ENCODE results near the gene TESK2. TPM values are rescaled to one million over a fixed set of nuclear protein-coding genes. Genes with fewer than 3 reads are reported as not detected.

The TESK2 gene
- total and polyA plus RNA-seq, 12 donors: 1.1 to 21.4 (median 3.6) TPM

- WGBS, 4 donors: 17 to 30% (median 21%) methylated on average over 1 of the region's 1 CpG
- TF ChIP-seq POLR2A (IDR thresholded peaks at IDR 0.05) (no peak), CTCF (IDR thresholded peaks at IDR 0.05) (no peak)
- peaks cover 0 to 17% of the 10 kb centered on the region in 2 donors for H3K36me3 ChIP-seq (replicated peaks in 1 of 2)
- DNase-seq: no peak
- H3K9me3 ChIP-seq (replicated peaks in 1 of 3): no peaks in the 10 kb centered on the region
- peak overlapping the region in 4 of 5 donors; percentile 50 to 67 (median 54) for H3K27ac ChIP-seq
- H3K4me1 ChIP-seq (replicated peaks in 1 of 2): peaks cover 11 to 16% of the 10 kb centered on the region in 2 donors
- no peaks in the 10 kb centered on the region for H3K27me3 ChIP-seq
- intact Hi-C loops (cut with DNase I): loop anchor here in 1 of 2 donors (10.0 kb wide), 1 partner anchor 216 kb away; no protein-coding TSS in a partner anchor
- no peak overlapping the region for H3K4me3 ChIP-seq
Observed at GRCh38 chr1:45348609-45348965, 142.4 kb downstream of the TESK2 start.

- H3K27ac ChIP-seq: peak overlapping the region in 3 of 5 donors; percentile 50 to 67 (median 53)
- peaks cover 0 to 23% of the 10 kb centered on the region in 2 donors for H3K36me3 ChIP-seq (replicated peaks in 1 of 2)
- no peaks in the 10 kb centered on the region for H3K9me3 ChIP-seq (replicated peaks in 1 of 3)
- H3K27me3 ChIP-seq: no peaks in the 10 kb centered on the region
- intact Hi-C loops (cut with DNase I): loop anchor here in 1 of 2 donors (10.0 kb wide), 1 partner anchor 217 kb away; no protein-coding TSS in a partner anchor
- no peak for DNase-seq
- WGBS, 4 donors: 75 to 89% (median 87%) methylated on average over 2 of the region's 2 CpGs
- TF ChIP-seq CTCF (IDR thresholded peaks at IDR 0.05): no peak
- no peak overlapping the region for H3K4me3 ChIP-seq
- peaks cover 11 to 16% of the 10 kb centered on the region in 2 donors for H3K4me1 ChIP-seq (replicated peaks in 1 of 2)
Observed at GRCh38 chr1:45348020-45348419, 142.9 kb downstream of the TESK2 start.

- no peak overlapping the region for H3K27ac ChIP-seq
- H3K9me3 ChIP-seq (replicated peaks in 1 of 3): no peaks in the 10 kb centered on the region
- no peaks in the 10 kb centered on the region for H3K27me3 ChIP-seq
- peaks cover 0 to 38% of the 10 kb centered on the region in 2 donors for H3K36me3 ChIP-seq (replicated peaks in 1 of 2)
- intact Hi-C loops (cut with DNase I): loop anchor here in 1 of 2 donors (10.0 kb wide), 1 partner anchor 218 kb away; no protein-coding TSS in a partner anchor
- TF ChIP-seq POLR2A (IDR thresholded peaks at IDR 0.05) (no peak), CTCF (IDR thresholded peaks at IDR 0.05) (no peak)
- WGBS, 4 donors: 89 to 95% (median 92%) methylated on average over 2 of the region's 2 CpGs
- peaks cover 12 to 21% of the 10 kb centered on the region in 2 donors for H3K4me1 ChIP-seq (replicated peaks in 1 of 2)
- DNase-seq: peak in 1 of 7 donors; percentile 31
- H3K4me3 ChIP-seq: no peak overlapping the region
Observed at GRCh38 chr1:45346473-45346872, 144.5 kb downstream of the TESK2 start.

GRCh38 chr1:45345014-45345413, 145.9 kb downstream of the TESK2 start:
- Histone ChIP-seq H3K4me3 (no peak overlapping the region), H3K4me1 (replicated peaks in 1 of 2) (peaks cover 22 to 31% of the 10 kb centered on the region in 2 donors), H3K9me3 (replicated peaks in 1 of 3) (no peaks in the 10 kb centered on the region), H3K27me3 (no peaks in the 10 kb centered on the region), H3K36me3 (replicated peaks in 1 of 2) (peaks cover 0 to 38% of the 10 kb centered on the region in 2 donors), H3K27ac (no peak overlapping the region)
- intact Hi-C loops (cut with DNase I): loop anchor here in 1 of 2 donors (10.0 kb wide), 1 partner anchor 220 kb away; no protein-coding TSS in a partner anchor
- 95 to 98% (median 97%) methylated on average over 10 to 13 of the region's 13 CpGs for WGBS, 4 donors
- TF ChIP-seq CTCF (IDR thresholded peaks at IDR 0.05) (no peak), POLR2A (IDR thresholded peaks at IDR 0.05) (no peak)
- DNase-seq: no peak

Measured in adrenal gland (tissue), 12 donors.